ENCODE results near the gene TMEM185B.
"Not testable (repeated sequence)": the region's sequence is repeated elsewhere in the genome, so short reads cannot be mapped to it uniquely, and the experiment has no call there.

TMEM185B gene

DNA sequence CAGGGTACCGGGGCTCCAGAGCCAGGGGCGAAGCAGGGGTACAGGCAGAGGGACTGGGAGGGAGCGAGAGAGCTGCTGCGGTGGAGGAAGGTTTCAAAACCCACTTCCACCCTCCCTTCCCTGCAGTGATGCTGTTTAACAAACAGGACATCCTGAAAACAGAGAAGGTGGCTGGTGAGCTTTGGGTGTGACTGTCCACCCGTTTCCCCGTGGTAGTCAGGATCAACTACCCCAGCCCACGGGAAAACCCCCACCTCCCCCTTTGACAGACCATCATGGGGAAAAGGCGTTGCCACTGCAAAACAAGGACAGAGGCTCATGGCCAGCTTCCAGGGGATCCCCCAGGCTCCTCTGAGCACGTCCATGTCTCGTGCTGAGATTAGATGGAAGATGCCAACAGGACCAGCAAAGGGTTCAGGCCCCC lies 12.9 kb downstream of the TMEM185B start:
- FAIRE-seq (peak; percentile 21), DNase-seq (ENCODE audit: extremely low spot score, insufficient read length, low read depth) (no peak)

DNA sequence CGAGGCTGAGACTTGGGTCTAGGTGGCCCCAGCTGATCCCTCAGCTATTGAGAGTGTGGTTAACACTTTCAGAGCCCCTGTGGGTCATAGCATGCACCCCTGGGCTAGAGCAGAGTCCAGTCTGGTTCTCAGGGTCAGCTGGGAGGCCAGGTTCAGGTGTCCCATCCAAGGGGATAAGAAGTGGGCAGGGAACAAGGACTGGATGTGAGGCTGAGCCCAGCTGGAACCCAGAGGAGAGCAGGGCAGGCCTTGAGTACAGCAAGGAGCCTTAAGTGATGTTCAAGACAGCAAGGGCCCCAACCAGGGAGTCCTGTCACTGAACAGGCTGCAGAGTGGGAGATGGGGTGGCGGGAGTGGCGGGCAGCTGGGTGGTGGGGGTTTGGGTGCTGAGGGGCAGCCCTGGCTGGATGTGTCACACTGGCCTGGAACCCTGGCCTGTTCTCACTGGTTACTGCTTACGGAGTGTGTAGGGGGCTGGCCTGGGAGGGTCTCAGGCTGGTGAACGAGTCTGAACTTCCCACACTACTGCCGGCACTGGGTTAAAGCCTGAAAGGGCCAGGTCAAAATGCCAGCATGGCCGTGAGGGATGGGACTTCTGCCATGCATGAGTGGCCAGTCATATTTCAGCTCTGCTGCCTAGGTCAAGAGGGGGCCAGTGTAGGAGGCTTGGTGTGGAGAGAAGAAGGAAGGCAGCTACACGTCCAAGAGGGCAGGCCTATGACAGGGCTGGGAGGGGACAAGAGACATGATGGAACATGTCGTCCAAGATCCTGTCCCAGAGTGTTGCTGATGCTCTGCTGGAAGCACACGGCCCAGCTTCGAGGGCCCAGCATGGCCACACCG lies 13.6 kb downstream of the TMEM185B start:
- FAIRE-seq = no peak
- no peak for DNase-seq (ENCODE audit: extremely low spot score, insufficient read length, low read depth)

DNA sequence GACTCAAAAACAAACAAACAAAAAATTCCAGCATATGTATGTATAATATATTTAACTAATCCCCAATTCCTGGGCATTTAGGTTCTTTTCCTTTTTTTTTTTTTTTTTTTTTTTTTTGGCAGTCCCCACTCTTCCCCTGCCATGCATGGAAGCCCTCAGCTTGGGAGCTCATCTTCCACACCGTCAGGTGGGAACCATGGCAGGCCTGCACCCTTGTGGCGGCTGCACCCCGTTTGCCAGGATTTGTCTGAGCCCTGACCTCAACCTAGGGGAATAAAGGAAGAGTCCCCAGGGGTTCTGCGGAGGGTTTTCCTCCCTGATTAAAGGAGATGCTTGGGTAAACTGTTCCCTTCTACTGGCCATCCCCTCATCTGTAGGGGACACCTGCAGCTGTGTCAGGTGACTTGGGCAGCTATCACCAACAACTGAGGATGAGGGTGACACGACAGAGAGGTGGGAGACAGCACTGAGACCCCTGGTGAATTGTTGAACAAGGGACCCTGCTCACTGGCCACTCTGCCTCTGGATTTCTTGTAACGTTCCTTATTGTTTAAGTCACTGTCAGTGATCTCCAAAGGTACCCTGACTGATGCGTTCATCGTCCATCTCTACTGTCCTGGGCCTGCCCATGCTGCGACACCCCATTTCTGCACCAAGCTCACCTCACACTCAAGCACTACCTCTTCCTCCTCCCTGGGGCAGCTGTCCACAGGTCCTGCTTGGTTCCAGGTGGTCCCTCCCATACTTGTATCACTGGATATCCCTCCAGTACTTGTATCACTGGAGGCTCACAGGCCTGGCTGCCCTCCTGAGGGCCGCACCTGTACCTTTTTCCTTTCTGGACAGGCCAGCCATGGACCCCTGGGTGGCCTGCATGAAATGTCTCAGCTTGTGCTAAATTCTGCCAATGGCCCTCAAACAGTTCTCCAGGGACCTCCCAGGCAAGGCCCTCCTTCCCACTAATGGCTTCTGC lies 14.5 kb downstream of the TMEM185B start:
- DNase-seq (ENCODE audit: extremely low spot score, insufficient read length, low read depth) = no peak
- no peak for FAIRE-seq

DNA sequence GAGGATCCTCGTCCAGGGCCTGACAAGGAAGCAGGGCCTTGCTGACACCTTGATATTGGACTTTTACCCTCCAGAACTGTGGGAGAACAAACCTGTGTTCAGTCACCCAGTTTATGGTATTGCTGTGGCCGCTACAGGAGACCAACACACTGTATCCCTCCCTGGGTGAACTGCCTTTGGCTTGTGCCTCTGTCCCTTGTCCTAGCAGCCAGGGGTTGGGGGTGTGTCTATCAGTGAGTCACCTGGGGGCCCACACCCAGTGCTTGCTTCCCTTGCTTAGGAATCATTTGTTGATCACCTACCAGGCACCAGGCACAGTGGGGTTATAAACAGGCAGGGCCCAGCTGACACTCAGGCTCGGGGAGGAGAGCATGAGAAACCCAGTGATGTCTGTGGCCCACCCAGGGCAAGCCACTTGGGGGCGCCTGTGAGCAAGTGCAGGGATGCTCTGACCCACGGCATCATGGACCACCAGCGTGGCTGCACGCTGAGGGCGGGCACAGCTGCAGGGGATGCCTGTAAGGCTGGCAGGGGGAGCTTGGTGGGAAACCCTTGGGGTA lies 17.1 kb downstream of the TMEM185B start:
- FAIRE-seq = no peak

DNA sequence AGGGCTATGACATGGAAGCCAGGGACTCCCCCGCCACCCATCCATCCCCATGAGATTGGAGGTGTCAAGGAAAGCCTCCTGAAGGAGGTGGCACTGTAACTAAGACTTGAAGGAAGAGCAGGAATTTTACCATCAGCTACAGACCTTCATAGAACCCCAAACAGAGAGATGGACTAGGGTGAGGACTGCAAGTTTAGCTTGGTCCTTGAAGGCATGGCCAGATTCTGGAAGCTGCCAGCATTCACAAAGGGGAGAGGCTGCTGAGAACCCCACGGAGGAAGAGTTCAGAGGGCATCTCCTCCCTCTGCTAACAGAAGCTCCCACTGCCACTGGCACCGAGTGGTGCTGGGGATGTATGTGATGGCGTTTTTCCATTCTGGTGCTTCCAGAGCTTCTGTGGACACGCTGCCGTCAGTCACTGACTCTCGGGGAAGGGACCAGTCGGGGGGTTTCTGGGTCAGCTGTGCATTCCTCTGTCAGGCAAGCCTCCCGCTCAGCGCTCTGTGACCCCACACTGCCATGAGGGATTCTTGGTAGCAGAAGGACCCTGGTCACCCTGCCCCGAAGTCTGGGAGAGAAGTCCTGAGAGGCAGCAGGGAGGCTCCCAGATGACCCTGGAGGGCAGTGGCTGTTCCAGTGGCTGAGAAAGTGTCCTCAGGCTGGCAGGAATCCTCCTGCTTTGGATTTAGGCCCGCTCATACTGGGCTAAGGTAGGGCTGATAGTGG lies 18.1 kb downstream of the TMEM185B start:
- no peak for FAIRE-seq
- DNase-seq (ENCODE audit: extremely low spot score, insufficient read length, low read depth) = no peak

More for the DNA sequence above, 17.1 kb downstream of the TMEM185B start:
- DNase-seq (ENCODE audit: extremely low spot score, insufficient read length, low read depth) = no peak

DNA sequence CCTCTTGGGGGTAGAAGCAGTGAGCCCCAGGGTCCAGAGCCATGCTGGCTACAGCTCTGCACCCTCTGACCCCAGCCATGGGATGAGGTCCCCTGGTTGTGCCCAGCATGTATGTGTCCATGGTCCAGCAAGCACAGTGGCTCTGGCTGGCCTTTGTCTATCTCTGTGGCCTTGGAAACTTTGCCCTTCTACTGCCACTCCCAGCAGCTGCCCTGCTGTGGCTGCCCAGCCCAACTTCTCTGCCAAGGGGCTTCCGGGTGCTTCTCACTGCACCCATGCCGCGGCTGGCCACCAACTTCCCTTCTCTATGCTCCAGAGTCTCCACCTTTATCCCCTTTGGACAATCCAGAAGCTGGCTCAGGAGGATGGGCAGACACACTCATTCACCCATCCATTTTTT lies 18.8 kb downstream of the TMEM185B start:
- FAIRE-seq = no peak
- no peak for DNase-seq (ENCODE audit: extremely low spot score, insufficient read length, low read depth)

DNA sequence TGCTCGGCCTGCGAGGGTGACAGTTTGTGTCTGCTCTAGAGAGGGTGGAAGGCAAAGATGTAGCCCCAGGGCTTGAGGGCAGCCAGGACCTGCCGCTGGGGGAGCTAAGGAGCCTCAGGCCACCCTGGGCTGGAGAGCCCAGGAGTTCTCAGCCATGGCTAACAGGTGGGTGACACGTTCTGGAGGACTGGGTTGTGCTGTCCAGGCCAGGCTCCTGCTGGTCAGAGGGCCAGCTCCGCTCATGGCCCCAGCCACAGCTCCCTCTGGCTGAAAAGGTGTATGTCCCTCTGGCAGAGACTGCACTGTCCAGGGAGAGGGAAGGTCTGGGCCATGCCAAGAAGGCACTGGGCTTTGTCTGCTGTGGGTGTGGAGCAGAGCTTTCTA lies 19.2 kb downstream of the TMEM185B start:
- FAIRE-seq (no peak), DNase-seq (ENCODE audit: extremely low spot score, insufficient read length, low read depth) (no peak)

DNA sequence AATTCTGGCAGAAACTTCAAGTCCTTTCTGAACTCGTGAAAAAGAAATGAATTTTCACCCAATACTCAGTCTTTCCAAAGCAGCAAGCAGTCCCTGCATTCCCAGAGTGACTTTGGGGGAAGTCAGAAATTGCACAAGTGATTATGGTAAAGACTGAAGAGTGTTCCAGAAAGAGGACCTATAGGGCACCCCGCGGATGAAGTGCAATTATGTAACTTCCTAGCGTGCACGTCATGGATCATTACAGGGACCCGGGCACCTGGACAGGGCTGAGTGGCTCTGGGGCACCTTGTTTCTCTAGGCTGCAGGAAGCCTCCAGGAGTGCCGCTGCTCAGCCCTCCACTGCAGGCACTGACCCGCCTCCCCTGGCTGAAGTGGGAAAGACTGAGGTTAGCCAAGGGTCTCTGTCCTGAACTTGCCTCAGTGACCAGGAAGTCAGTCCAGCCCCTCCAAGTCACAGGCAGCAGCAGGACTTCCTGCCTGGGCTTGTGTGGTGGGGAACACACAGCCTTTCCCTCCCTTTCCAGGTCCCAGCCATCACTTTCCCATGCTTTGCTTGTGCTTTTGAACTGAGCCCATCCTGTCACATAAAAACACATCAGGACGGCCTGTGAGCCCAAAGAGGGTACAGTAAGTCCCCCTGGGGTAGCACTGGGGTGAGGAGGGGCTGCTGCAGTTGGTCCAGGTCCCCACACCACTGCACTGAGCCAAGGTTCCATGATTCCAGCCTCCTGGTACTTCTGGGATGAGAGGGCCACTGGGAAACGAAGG lies 19.8 kb downstream of the TMEM185B start:
- FAIRE-seq (no peak), DNase-seq (ENCODE audit: extremely low spot score, insufficient read length, low read depth) (no peak)

DNA sequence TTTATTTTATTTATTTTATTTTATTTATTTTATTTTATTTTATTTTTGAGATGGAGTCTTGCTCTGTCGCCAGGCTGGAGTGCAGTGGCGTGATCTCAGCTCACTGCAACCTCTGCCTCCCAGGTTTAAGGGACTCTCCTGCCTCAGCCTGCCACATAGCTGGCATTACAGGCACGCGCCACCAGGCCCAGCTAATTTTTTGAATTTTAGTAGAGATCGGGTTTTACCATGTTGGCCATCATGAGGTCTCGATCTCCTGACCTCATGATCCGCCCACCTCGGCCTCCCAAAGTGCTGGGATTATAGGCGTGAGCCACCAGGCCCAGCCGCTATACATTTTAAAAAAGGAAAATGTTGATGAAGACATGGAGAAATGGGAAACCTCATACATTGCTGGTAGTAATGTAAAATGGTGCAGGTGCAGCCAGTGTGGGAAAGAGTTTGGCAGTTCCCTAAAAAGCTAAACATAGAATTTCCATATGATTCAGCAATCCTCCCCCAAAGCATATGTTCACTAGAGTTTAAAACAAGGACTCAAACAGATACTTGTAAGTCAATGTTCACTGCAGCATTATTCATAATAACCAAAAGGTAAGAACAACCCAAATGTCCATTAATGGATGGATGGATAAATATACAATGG lies 23.3 kb downstream of the TMEM185B start:
- not testable (repeated sequence) for DNase-seq (ENCODE audit: extremely low spot score, insufficient read length, low read depth); FAIRE-seq

DNA sequence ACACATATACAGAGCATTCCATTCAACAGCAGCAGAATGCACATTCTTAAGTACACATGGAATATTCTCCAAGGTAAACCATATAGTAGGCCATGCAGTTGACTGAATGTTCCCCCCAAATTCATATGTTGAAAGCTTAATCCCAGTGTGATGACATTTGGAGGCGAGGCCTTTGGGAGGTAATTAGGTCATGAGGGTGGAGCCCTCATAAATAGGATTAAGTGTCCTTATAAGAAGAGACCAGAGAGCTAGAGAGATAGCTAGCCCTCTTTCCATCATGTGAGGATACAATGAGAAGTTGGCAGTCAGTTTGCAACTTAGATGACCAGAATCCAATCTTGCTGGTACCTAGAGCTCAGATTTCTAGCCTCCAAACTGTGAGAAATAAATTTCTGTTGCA lies 27.6 kb downstream of the TMEM185B start:
- FAIRE-seq (no peak), DNase-seq (ENCODE audit: extremely low spot score, insufficient read length, low read depth) (no peak)

DNA sequence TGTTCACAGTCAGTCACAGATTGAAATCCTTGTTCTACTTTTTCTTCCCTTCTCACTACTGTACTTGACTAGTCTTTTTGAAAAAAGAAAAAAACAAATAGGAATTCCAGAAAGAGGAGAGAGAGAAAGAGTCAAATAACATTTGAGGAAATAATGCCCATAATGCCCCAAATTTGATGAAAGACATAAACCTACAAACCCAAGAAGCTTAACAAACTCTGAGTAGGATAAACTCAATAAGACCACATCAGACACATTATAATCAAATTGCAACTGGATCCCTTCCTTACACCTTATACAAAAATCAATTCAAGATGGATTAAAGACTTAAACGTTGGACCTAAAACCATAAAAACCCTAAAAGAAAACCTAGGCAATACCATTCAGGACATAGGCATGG lies 30.9 kb downstream of the TMEM185B start:
- FAIRE-seq (no peak), DNase-seq (ENCODE audit: extremely low spot score, insufficient read length, low read depth) (no peak)

DNA sequence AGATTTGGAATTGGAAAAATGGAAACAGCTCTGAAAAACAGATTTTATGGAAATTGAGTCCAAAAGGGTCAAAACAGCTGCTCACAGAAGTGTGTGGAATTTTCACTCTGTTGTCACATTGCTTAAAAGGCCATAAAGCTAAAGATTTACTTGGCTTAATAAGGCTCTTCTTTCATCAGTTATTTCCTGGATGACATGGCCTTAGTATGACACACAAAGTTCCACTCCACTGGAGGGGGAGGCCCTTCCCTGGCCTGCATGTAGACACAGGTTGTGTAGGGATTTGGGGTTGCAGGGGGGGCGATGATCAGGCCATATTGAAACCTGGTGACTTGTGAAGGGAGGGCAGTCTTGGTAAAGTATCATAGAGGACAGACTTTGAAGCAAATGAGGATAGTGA lies 34.0 kb downstream of the TMEM185B start:
- no peak for DNase-seq (ENCODE audit: extremely low spot score, insufficient read length, low read depth)
- FAIRE-seq = no peak

DNA sequence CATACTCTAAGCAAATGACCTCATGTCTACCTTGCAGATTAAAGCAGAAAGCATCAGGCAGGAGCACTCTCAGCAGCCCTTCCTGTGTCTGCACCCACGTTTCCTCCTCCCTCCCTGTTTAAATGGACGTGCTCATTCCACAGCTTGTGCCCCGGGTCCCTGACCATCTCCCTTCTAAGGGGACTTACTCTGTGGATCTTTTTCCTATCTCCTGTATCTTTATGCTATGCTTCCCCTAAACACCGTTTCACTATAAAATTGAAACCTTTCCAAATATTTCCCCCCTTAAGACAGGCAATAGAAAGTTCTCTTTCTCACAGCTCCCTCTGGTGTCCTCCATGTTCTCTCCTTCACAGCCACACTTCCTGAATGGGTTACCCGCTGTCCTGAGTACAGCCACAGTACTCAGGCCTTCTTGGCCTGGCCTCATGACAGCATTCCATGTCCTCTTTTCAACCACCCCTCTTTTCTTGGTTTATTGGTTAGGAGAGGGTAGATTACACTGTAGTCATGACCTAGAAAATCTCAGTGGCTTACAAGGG lies 41.1 kb downstream of the TMEM185B start:
- no peak for FAIRE-seq
- DNase-seq (ENCODE audit: extremely low spot score, insufficient read length, low read depth) = no peak

DNA sequence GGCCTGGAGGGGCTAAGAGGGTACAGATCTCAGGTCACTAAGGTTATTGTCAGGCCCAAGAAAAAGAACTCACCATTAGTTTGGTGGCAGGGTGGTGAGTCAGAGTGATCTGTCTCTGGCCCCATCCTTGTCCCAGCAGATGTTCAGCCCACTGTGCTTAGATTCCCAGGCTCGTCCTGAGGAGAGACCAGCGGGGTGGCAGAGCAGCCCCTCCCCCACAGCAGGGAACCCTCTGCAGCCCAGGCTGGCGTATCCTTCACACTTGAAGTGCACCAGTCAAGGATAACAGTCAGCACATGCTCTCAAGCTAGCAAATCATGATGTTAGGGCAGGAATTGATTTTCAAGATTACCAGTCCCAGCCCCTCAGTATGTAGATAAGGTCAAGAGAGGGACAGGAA lies 43.1 kb downstream of the TMEM185B start:
- no peak for DNase-seq (ENCODE audit: extremely low spot score, insufficient read length, low read depth)
- FAIRE-seq = no peak

DNA sequence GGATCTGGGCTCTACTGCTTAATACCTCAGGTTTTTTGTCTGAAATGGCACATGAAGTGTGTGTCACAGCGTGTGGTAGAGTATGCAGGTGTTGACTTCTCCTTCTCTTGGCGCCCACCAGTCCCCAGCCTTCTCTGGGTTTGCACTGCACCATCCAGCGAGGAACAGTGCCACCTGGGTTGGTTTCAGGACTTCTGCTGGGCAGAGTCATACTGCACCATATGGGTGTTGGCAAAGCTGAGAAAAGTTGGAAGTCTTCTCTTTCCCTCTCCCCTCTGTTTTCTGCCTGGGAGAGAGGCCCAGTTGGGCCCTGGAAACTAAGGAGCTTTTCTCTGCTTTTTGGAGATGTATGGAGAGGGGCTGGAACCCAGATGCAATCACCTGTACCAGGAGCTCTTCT lies 43.8 kb downstream of the TMEM185B start:
- FAIRE-seq (no peak), DNase-seq (ENCODE audit: extremely low spot score, insufficient read length, low read depth) (no peak)

DNA sequence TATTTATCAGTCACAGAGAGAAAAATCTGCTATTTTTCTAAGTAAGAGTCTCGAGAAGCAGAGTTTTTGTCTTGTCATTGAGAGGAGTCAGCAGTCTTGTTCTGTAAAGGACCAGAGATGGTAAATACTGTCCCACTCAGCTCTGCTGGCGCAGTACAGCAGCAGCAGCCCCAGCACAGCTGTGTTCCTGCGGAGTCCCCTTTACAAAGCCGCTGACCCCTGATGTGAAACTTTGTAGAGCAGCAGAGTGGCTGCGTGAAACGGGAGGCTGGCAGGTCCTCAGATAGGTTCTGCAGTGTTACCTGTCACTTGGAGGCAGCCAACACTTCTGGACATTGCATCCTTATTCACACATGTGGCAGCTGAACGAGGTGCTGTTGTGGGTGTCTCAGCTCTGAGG lies 45.2 kb downstream of the TMEM185B start:
- FAIRE-seq (no peak), DNase-seq (ENCODE audit: extremely low spot score, insufficient read length, low read depth) (no peak)

DNA sequence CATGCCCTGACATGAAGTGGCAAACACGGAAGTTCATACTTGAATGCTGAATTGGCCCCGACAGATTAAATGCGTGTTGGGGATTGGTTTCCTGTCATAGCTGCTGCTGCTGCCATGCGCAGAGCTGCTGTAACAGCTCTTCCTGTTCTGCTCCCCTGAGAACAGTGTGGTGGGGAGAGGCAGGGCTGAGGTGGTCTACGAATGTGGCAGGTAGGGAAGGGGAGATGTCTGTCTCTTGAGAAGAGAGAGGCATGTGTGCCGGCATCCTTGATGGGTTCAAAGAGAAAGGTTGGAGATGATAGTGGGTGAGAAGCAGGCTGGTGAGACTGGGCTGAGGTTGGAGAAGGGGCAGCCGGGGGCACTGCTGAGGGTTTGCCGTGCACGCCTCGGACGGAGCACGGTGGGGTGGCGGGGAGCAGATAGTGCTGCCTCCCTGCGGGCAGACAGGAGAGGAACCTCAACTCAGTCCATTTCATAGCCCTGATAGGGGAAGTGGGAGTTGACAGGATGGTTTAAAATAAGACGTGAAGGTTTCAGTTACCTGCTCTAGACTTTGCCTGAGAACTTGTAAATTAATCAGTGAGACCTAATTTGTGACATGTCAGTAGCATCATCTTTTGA lies 46.1 kb downstream of the TMEM185B start:
- DNase-seq (ENCODE audit: extremely low spot score, insufficient read length, low read depth) (peak; percentile 75), FAIRE-seq (peak; percentile 98)

DNA sequence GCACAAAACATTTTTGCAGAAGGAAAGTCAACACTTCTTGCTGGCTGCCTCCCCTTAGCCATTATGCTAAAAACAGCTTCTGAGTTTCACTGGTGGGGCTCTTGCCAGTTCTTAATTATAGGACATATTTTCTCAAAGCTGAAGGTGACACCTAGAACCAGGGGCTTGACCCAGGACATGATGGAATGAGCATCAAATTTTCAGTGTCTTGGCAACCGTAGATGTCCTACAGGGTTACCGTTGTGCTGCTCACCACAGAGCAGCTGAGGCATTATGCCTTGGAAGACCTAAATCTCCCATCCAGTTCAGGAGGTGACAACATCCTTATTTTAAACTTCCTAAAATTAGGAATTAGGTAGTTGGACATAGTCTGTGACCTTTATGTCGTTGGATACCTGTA lies 46.7 kb downstream of the TMEM185B start:
- FAIRE-seq (no peak), DNase-seq (ENCODE audit: extremely low spot score, insufficient read length, low read depth) (no peak)
